Measurements from ENCODE around the gene ARPC1A.
"Not testable (repeated sequence)": the region's sequence is repeated elsewhere in the genome, so short reads cannot be mapped to it uniquely, and the experiment has no call there.

GRCh38 chr7:99322659-99323058, 3.0 kb upstream of the ARPC1A start:
- TF ChIP-seq CTCF (IDR thresholded peaks at IDR 0.05; ENCODE audit: low read depth, low read length, poor library complexity, severe bottlenecking); EZH2phosphoT487 (IDR thresholded peaks at IDR 0.05; ENCODE audit: borderline replicate concordance, low read length): not testable (repeated sequence)

Data from DOHH2 (cell line).